Neural cell (in vitro differentiated cells): ENCODE measurements around the gene CACNA2D4. TPM values are rescaled to one million over a fixed set of nuclear protein-coding genes. Genes with fewer than 3 reads are reported as not detected.

Source experiments
- H2AFZ ChIP-seq: fragments of 200-600, 300-800 bp; sonication (generic), shearing (Covaris generic); 2 replicates; pipeline ENCODE4 v1.6.0; 2014; ENCODE audit warnings: low read depth, mild to moderate bottlenecking, antibody characterized with exemption, low read length, moderate library complexity
- H3F3A ChIP-seq: fragments of 200-600 bp; shearing (Covaris generic); 2 replicates; pipeline ENCODE4 v1.6.1; 2016; ENCODE audit warnings: mild to moderate bottlenecking, moderate library complexity, mixed read lengths, antibody characterized with exemption, low read length; ENCODE audit not compliant: insufficient read depth, poor library complexity, severe bottlenecking
- H3K27ac ChIP-seq: fragments of 200-600, 300-800 bp; sonication (generic), shearing (Covaris generic); 2 replicates; pipeline ENCODE4 v1.5.1; 2014; ENCODE audit warnings: mild to moderate bottlenecking, low read length, moderate library complexity
- H3K27me3 ChIP-seq: fragments of 300-800, 200-600 bp; sonication (generic), shearing (Covaris generic); 2 replicates; pipeline ENCODE4 v1.6.0; 2014; ENCODE audit warnings: mild to moderate bottlenecking, low read depth, low read length, moderate library complexity; ENCODE audit not compliant: insufficient read depth
- H3K36me3 ChIP-seq: fragments of 300-800, 200-600 bp; sonication (generic), shearing (Covaris generic); 2 replicates; pipeline ENCODE4 v1.5.1; 2014; ENCODE audit warnings: mild to moderate bottlenecking, antibody characterized with exemption, low read length, moderate library complexity; ENCODE audit not compliant: insufficient read depth
- H3K4me2 ChIP-seq: fragments of 300-800, 200-600 bp; sonication (generic), shearing (Covaris generic); 2 replicates; pipeline ENCODE4 v1.6.0; 2014; ENCODE audit warnings: mild to moderate bottlenecking, low read length
- H3K4me3 ChIP-seq: fragments of 300-800, 200-600 bp; sonication (generic), shearing (Covaris generic); 2 replicates; pipeline ENCODE4 v1.5.1; 2014; ENCODE audit warnings: mild to moderate bottlenecking, low read length, moderate library complexity
- H3K79me2 ChIP-seq: fragments of 200-600 bp; shearing (Covaris generic); replicated peaks from 2 replicates; pipeline ENCODE4 v1.6.0; 2014; ENCODE audit warnings: mild to moderate bottlenecking, low read length, moderate library complexity; ENCODE audit not compliant: insufficient read depth
- H3K9ac ChIP-seq: fragments of 300-800, 200-600 bp; sonication (generic), shearing (Covaris generic); 2 replicates; pipeline ENCODE4 v1.6.1; 2016; ENCODE audit warnings: mild to moderate bottlenecking, low read length, mixed read lengths
- H3K9me2 ChIP-seq: fragments of 200-600 bp; shearing (Covaris generic); 2 replicates; pipeline ENCODE4 v1.6.1; 2016; ENCODE audit warnings: mild to moderate bottlenecking, low read length, mixed read lengths; ENCODE audit not compliant: insufficient read depth
- H3K9me3 ChIP-seq: fragments of 200-600, 300-800 bp; sonication (generic), shearing (Covaris generic); 2 replicates; pipeline ENCODE4 v1.6.1; 2016; ENCODE audit warnings: mild to moderate bottlenecking, mixed run types, low read length, moderate library complexity, mixed read lengths
- H4K20me1 ChIP-seq: fragments of 200-600 bp; shearing (Covaris generic); 2 replicates; pipeline ENCODE4 v1.6.1; 2016; ENCODE audit warnings: mild to moderate bottlenecking, mixed run types; ENCODE audit not compliant: insufficient read depth
- CTCF ChIP-seq: fragments of 450-650 bp; IDR thresholded peaks from 2 replicates; pipeline ENCODE4 v1.5.1; 2014; ENCODE audit warnings: antibody characterized with exemption, mild to moderate bottlenecking, moderate library complexity; ENCODE audit not compliant: poor library complexity, severe bottlenecking
- EP300 ChIP-seq: fragments of 450-650 bp; conservative IDR thresholded peaks from 2 replicates; pipeline ENCODE4 v1.6.1; 2014; ENCODE audit warnings: antibody characterized with exemption, mild to moderate bottlenecking, moderate library complexity; ENCODE audit not compliant: poor library complexity, severe bottlenecking
- EZH2 ChIP-seq: fragments of 200-600, 300-800 bp; shearing (Covaris generic), sonication (generic); IDR thresholded peaks from 2 replicates; pipeline ENCODE4 v1.6.1; 2014; ENCODE audit warnings: antibody characterized with exemption, low read length, borderline replicate concordance, mild to moderate bottlenecking; ENCODE audit not compliant: insufficient read depth, poor library complexity, severe bottlenecking
- MXI1 ChIP-seq: fragments of 450-650 bp; conservative IDR thresholded peaks from 2 replicates; pipeline ENCODE4 v1.6.1; 2014; ENCODE audit warnings: antibody characterized with exemption, mild to moderate bottlenecking; ENCODE audit not compliant: poor library complexity, severe bottlenecking
- POLR2AphosphoS5 ChIP-seq: IDR thresholded peaks from 2 replicates; pipeline ENCODE4 v1.6.1; 2012
- RAD21 ChIP-seq: fragments of 450-650 bp; conservative IDR thresholded peaks from 2 replicates; pipeline ENCODE4 v1.6.1; 2014; ENCODE audit warnings: antibody characterized with exemption, mild to moderate bottlenecking, moderate library complexity
- REST ChIP-seq: IDR thresholded peaks from 2 replicates; pipeline ENCODE4 v1.6.1; 2012; ENCODE audit warnings: borderline replicate concordance
- SMC3 ChIP-seq: fragments of 450-650 bp; conservative IDR thresholded peaks from 2 replicates; pipeline ENCODE4 v1.6.1; 2014; ENCODE audit warnings: antibody characterized with exemption, mild to moderate bottlenecking, moderate library complexity; ENCODE audit not compliant: poor library complexity
- TAF1 ChIP-seq: IDR thresholded peaks from 2 replicates; pipeline ENCODE4 v1.6.1; 2012; ENCODE audit warnings: low read depth
- polyA plus RNA-seq: library from polyadenylated mRNA; depleted of rRNA; stranded (reverse); fragments of >200 nt; gene quantifications from 2 replicates; pipeline ENCODE4 v1.2.3, GENCODE V29; 2014

The CACNA2D4 gene
- polyA plus RNA-seq, 1 donor from 2014 or later = not detected

GRCh38 chr12:1886396-1887008, 31.9 kb downstream of the CACNA2D4 start:
- Histone ChIP-seq H3K4me3 (no peak overlapping the region), H3K9me2 (no peaks in the 10 kb centered on the region), H3K4me2 (no peak overlapping the region), H3F3A (no peaks in the 10 kb centered on the region), H3K79me2 (no peaks in the 10 kb centered on the region), H4K20me1 (no peaks in the 10 kb centered on the region), H3K9ac (no peak overlapping the region), H3K27ac (no peak overlapping the region), H2AFZ (no peak overlapping the region), H3K27me3 (no peaks in the 10 kb centered on the region), H3K9me3 (peaks cover 3% of the 10 kb centered on the region), H3K36me3 (no peaks in the 10 kb centered on the region)
- no peak for TF ChIP-seq REST
- no peak for TF ChIP-seq EZH2
- TF ChIP-seq EP300 = no peak
- no peak for TF ChIP-seq MXI1
- TF ChIP-seq RAD21 = no peak
- TF ChIP-seq SMC3 = no peak
- TF ChIP-seq CTCF = no peak
- TF ChIP-seq POLR2AphosphoS5 = no peak
- no peak for TF ChIP-seq TAF1

GRCh38 chr12:1885599-1886245, 32.7 kb downstream of the CACNA2D4 start:
- Histone ChIP-seq H3K9me3 (peaks cover 3% of the 10 kb centered on the region), H3K27me3 (no peaks in the 10 kb centered on the region), H2AFZ (no peak overlapping the region), H3K9ac (no peak overlapping the region), H3K4me2 (no peak overlapping the region), H3K79me2 (no peaks in the 10 kb centered on the region), H3K27ac (no peak overlapping the region), H3K4me3 (no peak overlapping the region), H4K20me1 (no peaks in the 10 kb centered on the region), H3K36me3 (no peaks in the 10 kb centered on the region), H3K9me2 (no peaks in the 10 kb centered on the region), H3F3A (no peaks in the 10 kb centered on the region)
- no peak for TF ChIP-seq SMC3
- no peak for TF ChIP-seq EP300
- no peak for TF ChIP-seq MXI1
- no peak for TF ChIP-seq TAF1
